NCI-H526 treated with DMSO at 0.1 percent for 48 hours (cell line): ENCODE data around the gene AR.

ENCODE experiments used
- DNase-seq: peaks from one replicate; lab custom pipeline; 2025; lab: John Stamatoyannopoulos, UW

The AR gene

DNA sequence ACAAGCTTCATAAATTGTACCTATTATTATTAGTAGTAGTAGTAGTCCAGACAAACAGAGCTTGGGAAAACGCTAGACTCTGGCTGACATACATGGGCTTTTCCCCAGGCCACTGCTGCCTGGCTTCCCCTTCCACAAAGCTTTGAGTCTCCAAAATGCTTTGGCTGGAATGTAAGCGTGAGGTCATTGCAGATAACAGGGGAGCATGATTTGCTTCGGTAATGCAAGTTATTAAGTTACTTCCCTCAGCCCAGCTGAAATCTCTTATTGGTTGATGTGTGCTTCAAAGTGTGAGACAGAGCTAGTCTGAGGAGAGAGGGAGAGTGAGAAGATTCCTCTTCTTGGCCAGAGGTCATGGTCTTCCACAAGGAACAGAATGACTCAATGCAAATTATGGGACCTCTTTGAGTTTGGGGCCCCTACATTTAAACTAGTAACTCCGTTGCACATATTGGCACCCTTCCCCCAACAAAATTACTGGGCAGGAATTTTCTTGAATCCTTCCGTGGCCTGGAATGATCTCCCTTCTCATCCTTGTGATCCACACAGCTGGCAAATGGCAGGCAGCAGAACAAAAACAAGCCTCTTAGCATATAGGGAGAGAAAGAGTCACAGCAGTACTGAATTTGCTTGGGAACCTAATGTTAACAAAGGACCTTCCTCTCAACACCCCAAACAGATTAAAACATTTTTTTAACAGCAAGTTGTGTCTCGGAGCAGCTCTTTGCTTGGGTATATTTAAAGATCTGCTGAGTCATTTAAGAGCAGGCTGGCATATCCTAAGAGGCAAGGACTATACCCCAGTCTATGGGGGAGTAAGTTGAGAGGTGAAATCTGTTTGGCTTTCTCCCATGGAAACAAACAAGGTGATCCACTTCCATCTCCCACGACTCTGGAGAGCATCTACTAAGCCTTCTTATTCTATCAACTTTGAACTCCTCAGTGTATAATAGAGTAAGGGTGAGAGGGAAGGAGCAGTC, 19.9 kb downstream of the AR start:
- no peak for DNase-seq

DNA sequence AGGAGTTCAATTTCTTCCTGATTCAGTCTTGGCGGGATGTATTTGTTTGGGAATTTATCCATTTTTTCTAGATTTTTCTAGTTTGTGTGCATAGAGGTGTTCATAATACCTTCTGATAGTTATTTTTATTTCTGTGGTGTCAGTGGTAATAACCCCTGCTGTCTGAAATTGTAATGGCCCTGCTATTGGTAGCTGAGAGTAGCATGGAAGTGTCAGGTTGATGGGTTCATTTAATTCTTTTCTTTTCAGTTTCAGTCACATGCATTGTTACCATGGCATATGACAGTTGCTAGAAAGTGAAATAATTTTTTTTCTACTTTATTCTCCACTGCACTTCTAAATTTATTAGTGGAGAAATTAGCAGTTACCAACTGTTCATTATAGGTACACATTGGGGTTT, 20.7 kb downstream of the AR start:
- no peak for DNase-seq

DNA sequence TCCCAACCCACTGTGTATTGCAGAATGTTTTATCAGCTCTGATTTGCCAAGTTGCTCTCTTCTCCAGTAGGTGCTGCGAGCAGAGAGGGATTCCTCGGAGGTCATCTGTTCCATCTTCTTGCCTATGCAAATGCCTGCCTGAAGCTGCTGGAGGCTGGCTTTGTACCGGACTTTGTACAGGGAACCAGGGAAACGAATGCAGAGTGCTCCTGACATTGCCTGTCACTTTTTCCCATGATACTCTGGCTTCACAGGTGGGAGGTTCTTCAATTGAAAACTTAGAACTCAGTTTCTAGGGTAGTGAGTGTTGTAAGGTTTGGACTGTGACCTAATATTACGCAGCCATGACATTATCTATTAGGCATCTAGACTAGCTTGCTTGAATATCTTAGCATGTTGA, 24.9 kb downstream of the AR start:
- DNase-seq, result no peak

DNA sequence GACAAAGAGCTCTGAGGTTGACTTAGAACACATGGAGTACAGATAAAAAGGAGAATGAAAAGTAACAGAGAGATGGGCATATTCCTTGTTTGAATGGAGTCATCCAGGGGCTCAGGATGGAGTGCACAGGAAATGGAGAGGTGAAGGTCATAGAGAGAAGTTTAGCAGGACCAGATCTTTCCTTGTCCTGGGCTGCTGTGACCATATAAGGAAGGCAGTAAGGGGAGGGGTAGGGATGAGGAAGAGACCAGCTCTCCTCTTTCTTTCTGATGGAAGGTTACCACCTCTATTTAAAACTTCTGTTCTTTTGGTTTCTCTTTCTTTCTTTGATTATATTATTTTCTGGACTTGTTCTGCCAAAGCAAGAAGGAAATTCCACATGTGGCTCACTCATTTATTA, 27.0 kb downstream of the AR start:
- no peak for DNase-seq

DNA sequence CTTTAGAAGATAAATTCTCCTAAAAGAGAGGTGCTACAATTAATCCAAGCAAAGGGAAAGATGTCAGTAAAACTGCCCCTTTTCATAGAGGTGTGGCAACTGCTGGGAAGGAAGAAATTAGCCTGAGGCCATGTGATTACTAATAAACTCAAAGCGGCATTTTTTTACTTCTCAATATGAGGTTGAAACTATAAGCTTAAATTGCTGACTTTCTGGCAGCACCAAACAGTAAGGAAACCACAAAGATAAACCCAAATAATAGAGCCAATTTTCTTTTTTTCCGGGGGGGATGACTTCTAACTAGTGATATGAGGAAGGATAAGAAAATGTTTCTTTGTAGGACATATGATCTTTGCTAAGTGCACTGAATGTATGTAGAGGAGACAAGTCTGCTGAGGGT, 30.9 kb downstream of the AR start:
- no peak for DNase-seq

DNA sequence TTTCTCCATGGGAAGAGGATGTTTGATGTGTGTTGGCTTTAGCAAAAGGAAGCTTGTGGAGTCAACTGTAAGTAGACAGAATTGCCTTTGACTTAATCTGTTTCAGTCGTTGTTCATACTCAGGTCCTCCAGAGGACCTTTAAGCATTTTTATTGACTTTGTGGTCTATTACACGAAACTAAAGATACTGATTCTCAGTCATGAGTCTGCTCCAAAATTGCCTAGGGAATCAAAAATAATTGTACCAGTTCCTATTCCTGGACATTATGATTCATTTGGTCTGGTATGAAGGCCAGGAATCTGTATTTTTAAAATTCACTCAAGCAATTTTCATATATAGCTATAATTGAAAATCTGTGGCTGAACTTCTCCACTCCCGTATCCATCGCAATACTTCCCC, 38.6 kb downstream of the AR start:
- no peak for DNase-seq

DNA sequence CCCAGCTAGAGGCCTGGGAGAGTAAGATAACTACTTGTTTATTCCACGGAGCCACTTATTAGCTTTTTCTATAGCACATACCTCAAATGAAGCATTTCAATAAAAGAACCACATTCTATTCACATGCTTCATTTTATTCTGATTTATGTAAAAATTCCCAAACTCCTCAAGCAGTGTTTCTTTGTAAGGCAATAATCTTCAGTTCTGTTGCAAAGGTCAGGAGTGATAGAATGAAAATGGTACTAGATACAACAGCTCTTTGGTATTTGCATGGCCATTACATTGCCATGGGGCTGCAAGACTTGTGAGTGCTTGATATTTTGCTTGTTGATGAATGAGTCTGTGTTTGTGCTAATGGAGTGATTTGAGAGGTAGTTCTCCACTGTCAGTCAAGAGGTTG, 39.4 kb downstream of the AR start:
- no peak for DNase-seq

DNA sequence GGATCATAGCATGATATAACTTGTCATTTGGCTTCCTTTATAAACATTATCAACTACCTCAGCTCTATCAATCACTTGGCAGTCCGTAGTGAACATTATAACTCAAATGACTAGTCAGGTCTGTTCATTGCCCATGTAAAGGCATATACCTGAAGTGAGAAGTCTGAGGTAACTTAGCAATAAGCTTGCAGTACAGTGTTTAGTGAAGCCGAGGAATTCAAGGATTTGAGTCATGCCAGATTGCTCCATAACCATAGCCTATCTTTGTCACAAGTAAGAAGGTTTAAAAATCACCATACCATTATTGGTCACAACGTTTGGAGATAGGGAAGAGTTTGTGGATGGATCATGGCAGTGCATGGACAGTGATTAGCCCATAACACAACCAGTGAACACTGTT, 41.6 kb downstream of the AR start:
- no peak for DNase-seq

DNA sequence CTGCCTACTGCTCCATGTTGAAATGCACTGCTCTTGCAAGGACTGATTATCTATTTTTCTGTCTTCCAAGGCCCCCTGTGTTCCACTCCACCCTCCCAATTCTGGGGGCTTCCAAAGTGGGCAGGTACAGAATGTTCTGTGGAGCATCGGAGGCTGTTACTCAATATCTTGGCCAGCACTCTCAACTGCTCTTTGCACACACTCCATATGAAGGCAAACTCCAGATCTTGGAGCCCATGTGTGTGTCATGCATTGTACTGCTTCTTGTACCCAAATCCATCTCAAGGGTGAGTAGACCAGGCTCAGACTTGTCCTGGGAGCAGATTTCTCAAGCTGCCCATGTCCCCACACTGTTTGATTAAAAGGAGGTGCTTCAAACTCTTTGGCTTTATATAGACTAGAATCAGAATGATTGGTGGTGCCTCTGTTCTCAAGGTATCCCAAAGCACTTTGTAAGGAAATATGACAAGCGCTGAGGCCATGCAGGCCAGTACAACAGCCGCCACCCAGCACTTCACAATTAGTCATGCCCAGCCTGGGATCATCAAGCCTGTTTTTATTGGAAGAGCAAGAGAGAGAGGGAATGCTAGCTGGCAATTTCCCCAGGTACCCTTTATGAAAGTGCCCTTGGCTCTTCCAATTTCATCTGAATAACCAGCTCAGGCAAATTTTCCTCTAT, 44.3 kb downstream of the AR start:
- DNase-seq, result no peak

DNA sequence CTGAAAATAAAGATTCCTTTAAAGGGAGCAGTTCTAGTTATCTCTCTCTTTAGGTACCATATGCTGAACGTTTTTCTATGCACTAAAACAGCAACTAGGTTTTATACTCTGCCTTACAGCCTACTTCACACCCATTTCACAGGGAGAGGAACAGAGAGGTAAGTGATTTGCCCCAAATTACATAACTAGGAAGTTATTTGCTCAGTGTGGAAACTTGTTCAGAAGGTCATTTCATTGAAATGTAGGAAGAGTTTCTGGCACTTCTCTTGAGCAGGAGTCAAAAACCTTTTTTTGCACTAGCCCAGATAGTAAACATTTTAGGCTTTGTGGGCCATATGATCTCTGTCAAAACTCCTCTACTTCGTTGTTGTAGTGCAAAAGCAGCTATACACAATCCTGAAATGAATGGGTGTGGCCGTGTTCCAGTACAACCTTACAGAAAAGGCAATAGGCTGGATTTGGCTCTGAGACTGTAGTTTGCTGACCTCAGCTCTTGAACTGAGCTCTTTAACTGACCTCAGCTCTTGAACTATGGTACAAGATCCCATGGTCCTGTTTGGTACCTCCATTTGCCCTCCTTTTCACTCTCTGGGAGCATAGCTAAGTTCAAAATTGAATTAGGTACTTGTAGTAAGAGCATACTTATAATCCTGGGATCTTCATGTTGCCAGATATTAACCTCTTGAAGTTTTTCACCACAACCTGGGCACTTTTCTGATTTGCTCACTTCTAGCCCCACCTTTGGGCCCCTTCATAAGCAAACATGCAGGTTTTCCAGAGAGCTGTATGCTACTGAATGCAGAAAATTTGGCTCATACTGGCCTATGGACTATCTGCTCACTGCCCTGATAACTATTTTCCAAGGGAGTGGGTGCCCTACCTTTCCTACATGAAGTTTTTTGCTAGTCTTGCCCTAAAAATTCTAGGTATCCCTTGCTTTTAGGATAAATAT, 53.3 kb downstream of the AR start:
- DNase-seq, result no peak

DNA sequence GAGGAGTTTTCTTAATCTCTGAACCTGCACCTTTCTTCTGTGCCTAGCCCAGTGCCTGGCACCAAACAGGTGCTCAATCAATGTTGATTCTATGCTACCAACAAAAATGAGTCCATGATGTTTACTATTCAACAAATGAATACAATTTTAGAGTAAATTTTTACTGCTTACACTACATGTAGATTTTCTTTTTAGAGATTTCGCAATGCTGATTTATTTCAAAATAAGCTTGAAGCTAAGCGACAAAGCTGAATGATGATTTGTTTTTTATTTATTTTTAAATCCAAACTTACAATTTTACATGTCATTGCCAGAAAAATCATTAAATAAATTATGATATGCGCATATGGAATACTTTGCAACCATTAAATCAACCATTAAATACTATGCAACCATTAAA, 55.7 kb downstream of the AR start:
- no peak for DNase-seq

DNA sequence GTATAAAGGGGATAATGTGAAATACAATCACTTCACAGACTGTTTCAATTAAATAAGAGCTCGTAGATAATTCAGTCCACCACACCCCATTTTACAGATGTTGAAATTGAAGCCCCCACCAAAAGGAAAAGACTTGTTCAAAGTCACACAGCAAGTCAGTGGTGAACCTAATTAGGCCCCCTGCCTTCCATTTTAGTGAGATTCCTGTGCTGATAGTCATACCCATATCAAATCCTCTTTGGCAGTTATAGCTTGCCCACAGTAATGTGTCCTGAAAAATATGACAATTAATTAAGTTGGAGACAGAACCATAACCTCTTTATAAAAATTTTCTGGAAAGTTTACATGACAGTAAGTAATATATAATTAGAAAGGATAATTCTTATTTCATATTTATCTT, 58.0 kb downstream of the AR start:
- DNase-seq, result no peak

DNA sequence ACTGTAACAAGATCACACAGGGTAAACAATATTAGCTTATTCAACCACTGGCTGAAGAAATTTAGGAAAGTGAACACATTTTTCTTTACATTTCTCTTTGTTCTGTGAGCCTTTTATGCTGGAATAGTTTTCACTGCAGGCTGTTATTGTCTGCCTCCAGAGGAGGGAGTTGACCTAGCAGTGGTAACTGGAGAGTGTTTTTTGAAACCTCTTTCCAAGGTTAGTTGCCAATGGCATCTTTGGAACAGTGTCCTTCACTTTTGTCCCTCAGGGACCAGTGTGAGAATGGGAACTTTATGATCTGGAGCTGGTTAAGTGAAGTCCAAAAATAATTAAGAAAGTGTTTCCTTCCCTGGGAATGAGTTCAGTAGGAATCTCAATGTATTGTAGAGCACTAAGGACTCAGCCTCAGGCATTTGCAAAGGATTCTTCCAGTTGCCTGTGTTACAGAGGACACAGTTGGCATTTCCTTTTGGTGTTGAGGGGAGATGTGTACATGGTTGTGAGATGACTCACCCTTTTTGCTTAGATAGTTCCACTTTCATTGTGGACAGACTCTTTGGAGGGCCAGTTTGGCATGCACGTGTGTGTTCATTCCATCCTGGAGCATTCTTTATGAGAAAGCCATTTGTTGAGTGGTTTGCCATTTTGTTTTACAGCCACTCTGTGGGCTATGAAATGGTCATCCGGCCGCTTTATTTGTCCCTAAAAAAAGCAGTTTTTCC, 61.3 kb downstream of the AR start:
- DNase-seq, result no peak

DNA sequence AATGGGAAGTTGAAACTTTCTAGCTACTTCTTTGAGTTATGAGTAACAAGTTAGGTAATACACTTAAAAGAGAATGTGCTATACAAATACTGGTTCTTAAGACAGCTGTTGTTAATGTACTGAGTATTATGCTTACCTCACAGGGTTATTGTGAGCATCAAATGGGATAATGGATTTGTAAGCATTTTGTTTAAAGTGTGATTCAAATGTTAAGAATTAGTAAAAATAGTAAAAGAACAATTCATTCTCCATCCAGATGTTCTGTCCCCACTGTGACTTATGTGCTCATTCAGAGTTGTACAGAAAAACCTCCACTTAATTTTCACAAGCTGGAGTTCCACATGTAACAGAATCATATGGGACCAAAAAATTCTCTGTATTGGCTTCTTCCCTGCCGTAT, 63.6 kb downstream of the AR start:
- DNase-seq, result no peak

DNA sequence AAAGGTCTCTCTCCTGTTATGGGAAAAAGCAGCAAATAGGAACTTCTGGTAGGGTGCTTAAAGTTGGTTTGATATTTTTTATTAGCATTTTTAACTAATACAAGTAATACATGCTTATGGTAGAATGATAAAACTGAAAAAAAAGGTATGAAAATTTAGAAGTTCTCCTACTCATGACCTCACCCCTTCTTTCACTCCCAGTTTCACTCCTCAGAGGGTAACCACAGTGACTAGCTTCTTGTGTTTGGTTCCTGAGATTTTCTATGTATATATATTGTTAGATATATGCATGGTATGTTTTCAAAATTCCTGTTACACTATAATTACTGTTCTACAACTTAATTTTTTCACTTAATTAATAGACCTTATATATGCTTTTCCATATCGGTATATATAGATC, 66.5 kb downstream of the AR start:
- DNase-seq, result no peak

DNA sequence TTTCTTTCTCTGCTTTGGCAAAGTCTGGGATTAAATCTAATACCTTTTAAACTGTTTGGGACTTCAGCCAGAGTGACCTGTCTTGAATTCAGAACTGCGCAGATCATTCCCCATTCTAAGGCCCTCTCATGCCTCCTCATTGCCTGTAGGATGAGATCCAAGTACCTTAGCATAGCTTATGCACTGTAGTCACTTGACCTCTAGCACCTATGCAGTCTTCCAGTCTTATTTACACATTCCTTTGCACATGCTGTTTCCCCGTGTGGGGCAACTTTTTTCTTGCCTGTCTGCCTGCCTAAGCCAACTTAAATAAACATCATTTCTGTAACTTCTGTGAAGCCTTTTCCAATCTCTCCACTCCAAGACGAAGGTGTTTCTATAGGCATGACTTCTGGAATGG, 68.4 kb downstream of the AR start:
- DNase-seq, result no peak

DNA sequence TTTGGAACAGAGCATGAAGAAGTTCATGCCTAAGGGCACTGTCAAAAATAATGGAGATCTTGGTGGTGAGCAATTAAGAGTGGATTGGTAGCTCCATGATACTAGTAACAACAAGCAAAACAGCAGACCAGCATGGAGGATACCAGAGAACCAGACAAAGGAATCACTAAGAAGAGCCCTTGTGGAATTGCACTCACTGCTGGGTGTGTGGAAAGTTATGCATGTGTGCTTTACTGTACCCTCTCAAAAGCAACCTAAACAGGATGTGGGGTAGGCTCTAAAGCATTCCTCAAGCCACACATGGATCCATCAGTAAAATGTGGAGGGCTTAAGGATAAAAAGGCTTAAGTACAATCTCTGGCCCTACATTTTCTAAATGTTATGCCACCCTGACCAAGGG, 69.5 kb downstream of the AR start:
- no peak for DNase-seq

DNA sequence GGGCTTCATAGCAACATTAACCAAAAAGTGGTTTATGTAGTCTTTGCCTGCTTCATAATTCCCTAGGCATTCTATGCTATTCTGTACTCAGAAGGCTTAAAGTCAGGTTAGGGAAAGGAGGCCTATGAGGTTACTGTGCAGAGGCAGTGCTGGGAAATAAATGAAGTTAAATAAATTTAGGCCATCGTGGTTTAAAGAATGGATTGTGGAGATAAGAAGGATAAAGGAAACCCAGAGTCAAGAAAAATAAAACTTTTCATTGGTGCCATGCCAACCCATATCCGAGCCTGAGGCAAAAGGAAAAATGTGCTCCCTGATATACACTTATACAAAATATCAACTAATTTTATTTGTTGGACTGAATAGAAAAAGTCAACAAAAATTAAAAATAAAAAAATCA, 70.2 kb downstream of the AR start:
- DNase-seq, result no peak

DNA sequence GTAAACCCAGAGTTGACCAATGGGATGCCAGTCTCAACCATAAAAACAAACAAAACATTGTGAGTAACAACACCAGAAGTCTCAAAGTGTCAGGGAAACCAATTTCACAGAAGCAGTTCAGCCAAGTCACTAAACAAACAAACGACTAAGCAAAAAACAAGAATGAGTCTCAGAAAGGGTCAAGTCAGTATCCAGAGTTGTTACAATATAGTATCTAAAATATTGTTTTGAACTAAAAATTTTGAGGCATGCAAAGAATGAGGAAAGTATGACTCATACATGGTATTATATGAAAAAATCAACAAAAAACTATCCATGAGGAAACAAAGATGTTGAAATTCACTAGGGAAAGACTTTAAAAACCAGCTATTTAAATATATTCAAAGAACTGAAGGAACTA, 70.6 kb downstream of the AR start:
- DNase-seq, result no peak

DNA sequence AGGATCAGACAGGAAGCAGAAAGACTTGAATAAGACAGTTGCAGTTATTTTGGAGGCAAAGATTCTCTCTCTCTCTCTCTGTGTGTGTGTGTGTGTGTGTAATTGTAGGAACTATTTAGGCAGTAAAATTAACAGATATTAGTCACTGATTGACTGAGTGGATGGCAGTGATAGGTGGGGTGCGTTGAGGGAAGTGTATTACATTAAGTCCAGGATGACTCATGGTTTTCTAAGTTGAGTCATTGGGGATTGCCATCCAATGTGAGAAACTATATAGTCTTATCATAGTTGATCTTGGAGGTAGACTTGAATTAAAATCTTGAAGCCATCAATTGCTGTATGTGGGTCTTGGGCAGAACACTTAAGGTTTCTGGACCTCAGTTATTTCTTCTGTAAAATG, 75.4 kb downstream of the AR start:
- no peak for DNase-seq

DNA sequence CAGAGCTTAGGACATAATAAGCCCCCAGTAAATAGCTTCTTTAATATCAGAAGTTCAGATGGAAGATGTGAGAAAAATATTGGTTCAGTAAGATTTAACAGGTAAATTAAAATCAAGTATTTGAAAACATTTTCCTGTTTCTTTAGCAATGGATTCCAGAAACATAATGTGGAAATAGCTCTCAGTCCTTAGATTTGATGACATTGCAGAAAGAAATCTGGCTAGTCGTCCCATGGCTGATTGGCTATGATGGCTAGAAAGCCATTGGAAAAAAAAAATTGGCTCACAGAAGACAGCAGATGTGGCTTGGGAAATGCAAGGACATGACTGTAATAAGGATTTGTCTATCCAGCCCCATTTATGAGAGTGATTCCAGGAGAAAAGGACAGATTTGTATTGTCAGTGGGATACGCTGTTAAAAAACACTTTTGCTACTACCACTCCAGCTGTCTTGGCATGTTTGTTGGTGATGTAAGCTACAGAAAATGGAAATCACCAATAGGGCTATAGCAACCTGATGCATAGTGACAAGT, 78.3 kb downstream of the AR start:
- no peak for DNase-seq

DNA sequence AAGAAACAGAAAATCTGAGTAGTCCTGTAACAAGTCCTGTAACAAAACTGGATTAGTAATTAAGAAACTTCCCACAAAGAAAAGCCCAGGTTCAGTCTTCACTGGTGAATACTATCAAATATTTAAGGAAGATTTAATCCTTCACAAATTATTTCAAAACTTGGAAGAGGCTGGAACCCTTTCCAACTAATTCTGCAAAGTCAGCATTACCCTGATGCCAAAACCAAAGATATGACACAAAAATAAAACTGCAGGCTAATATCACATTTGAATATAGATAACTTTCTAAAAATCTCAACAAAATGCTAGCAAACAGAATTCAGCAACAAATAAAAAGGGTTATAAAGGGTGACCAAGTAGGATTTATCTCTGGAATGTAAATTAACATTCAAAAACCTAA, 80.5 kb downstream of the AR start:
- DNase-seq, result no peak
